ENCODE results near the gene NRG3.

DNA sequence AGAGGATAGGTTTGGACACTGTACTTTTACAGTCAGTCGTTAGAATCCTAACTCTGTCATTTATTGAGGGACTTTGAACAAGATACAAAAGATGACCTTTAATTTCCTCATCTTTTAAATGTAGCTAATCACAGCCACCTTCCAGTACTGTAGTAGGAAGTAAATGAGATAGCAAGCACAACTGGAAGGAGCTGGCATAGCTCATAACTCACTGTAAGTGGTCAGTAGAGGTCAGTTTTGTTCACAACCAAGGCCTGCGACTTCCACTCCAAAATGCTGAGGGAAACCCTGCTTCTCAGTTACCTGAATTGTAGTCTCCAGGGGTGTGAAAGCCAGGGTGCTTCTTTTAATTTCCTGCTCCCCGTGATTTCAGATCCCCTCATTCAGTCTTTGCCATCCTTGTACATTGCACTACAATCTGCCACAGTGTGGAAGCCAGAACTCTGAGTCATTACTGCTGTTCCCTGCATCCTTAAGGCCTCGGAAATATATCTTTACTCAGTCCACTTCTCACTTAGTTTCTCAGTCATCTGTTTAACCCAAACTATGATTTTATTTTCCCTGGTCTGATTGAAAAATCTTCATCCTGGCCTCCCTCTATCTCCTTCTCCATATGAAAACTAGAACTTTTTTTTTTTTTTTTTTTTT, 361.2 kb downstream of the NRG3 start:
- TF ChIP-seq, protein P1, sequence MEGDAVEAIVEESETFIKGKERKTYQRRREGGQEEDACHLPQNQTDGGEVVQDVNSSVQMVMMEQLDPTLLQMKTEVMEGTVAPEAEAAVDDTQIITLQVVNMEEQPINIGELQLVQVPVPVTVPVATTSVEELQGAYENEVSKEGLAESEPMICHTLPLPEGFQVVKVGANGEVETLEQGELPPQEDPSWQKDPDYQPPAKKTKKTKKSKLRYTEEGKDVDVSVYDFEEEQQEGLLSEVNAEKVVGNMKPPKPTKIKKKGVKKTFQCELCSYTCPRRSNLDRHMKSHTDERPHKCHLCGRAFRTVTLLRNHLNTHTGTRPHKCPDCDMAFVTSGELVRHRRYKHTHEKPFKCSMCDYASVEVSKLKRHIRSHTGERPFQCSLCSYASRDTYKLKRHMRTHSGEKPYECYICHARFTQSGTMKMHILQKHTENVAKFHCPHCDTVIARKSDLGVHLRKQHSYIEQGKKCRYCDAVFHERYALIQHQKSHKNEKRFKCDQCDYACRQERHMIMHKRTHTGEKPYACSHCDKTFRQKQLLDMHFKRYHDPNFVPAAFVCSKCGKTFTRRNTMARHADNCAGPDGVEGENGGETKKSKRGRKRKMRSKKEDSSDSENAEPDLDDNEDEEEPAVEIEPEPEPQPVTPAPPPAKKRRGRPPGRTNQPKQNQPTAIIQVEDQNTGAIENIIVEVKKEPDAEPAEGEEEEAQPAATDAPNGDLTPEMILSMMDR (IDR thresholded peaks at IDR 0.05), result no peak
- no peak for TF ChIP-seq POLR2AphosphoS5 (IDR thresholded peaks at IDR 0.05)
- TF ChIP-seq POLR2A (IDR thresholded peaks at IDR 0.05; ENCODE audit: low read depth), result no peak
- TF ChIP-seq EP300 (IDR thresholded peaks at IDR 0.05), result no peak

Measured in esophagus muscularis mucosa (tissue), 4 donors.